HepG2 (cell line): ENCODE results near the gene DDAH2. TPM values are rescaled to one million over a fixed set of nuclear protein-coding genes. Genes with fewer than 3 reads are reported as not detected.

Source experiments
- AHR ChIP-seq: IDR thresholded peaks from 2 replicates; pipeline ENCODE4 v1.6.1; 2018; ENCODE audit warnings: missing genetic modification reagents, missing compliant biosample characterization
- CREB3 ChIP-seq: sonication (generic); formaldehyde crosslinking; IDR thresholded peaks from 2 replicates; pipeline ENCODE4 v1.5.0; 2020; ENCODE audit warnings: missing genetic modification reagents
- DBP ChIP-seq: sonication (generic); formaldehyde crosslinking; IDR thresholded peaks from 2 replicates; pipeline ENCODE4 v1.4.0; 2020; ENCODE audit warnings: missing genetic modification reagents; ENCODE audit errors: not compliant biosample characterization
- ELK4 ChIP-seq: sonication (generic); formaldehyde crosslinking; IDR thresholded peaks from 2 replicates; pipeline ENCODE4 v1.9.0; 2021; ENCODE audit warnings: missing genetic modification reagents, borderline replicate concordance
- FOXO1 ChIP-seq: sonication (generic); formaldehyde crosslinking; IDR thresholded peaks from 2 replicates; pipeline ENCODE4 v1.4.0; 2020; ENCODE audit warnings: missing genetic modification reagents
- MLX ChIP-seq: IDR thresholded peaks from 2 replicates; pipeline ENCODE4 v1.6.1; 2016
- PRMT3 ChIP-seq: sonication (generic); formaldehyde crosslinking; IDR thresholded peaks from 2 replicates; pipeline ENCODE4 v1.8.1; 2022; ENCODE audit warnings: low read depth, mild to moderate bottlenecking, moderate library complexity, missing genetic modification reagents, borderline replicate concordance
- SOX5 ChIP-seq: IDR thresholded peaks from 2 replicates; pipeline ENCODE4 v1.6.1; 2016; ENCODE audit warnings: borderline replicate concordance
- YEATS2 ChIP-seq: sonication (generic); formaldehyde crosslinking; IDR thresholded peaks from 2 replicates; pipeline ENCODE4 v1.4.0; 2020; ENCODE audit warnings: missing genetic modification reagents, borderline replicate concordance
- ZBTB38 ChIP-seq: sonication (generic); formaldehyde crosslinking; IDR thresholded peaks from 2 replicates; pipeline ENCODE4 v1.5.1; 2020; ENCODE audit warnings: mild to moderate bottlenecking, missing genetic modification reagents
- ZNF274 ChIP-seq: sonication (generic); formaldehyde crosslinking; IDR thresholded peaks from 2 replicates; pipeline ENCODE4 v1.5.1; 2020; ENCODE audit warnings: mild to moderate bottlenecking, missing genetic modification reagents
- ZNF282 ChIP-seq: fragments of 450-650 bp; IDR thresholded peaks from 2 replicates; pipeline ENCODE4 v1.6.1; 2018; ENCODE audit not compliant: partially characterized antibody
- ZNF34 ChIP-seq: sonication (generic); formaldehyde crosslinking; IDR thresholded peaks from 2 replicates; pipeline ENCODE4 v1.4.0; 2020; ENCODE audit warnings: mild to moderate bottlenecking, missing genetic modification reagents, borderline replicate concordance
- ZNF367 ChIP-seq: sonication (generic); formaldehyde crosslinking; IDR thresholded peaks from 2 replicates; pipeline ENCODE4 v1.4.0; 2020; ENCODE audit warnings: missing genetic modification reagents, borderline replicate concordance
- ZNF414 ChIP-seq: sonication (generic); formaldehyde crosslinking; IDR thresholded peaks from 2 replicates; pipeline ENCODE4 v1.5.0; 2020; ENCODE audit warnings: missing genetic modification reagents
- ZNF550 ChIP-seq: sonication (generic); formaldehyde crosslinking; IDR thresholded peaks from 2 replicates; pipeline ENCODE4 v1.4.0; 2020; ENCODE audit warnings: mild to moderate bottlenecking, missing genetic modification reagents, borderline replicate concordance
- ZNF609 ChIP-seq: sonication (generic); formaldehyde crosslinking; IDR thresholded peaks from 2 replicates; pipeline ENCODE4 v1.4.0; 2020; ENCODE audit warnings: mild to moderate bottlenecking, missing genetic modification reagents, borderline replicate concordance
- ZSCAN21 ChIP-seq: sonication (generic); formaldehyde crosslinking; IDR thresholded peaks from 2 replicates; pipeline ENCODE4 v1.8.0; 2022; ENCODE audit warnings: mild to moderate bottlenecking, missing genetic modification reagents, moderate library complexity, borderline replicate concordance
- ZSCAN30 ChIP-seq: sonication (generic); formaldehyde crosslinking; IDR thresholded peaks from 2 replicates; pipeline ENCODE4 v1.5.0; 2020; ENCODE audit warnings: mild to moderate bottlenecking, missing genetic modification reagents
- polyA plus RNA-seq, 8 experiments: library from polyadenylated mRNA; depleted of rRNA in 3 of 8; stranded (reverse) in 7 of 8; unstranded in 1 of 8; fragments of >200 nt; fragmentation: Illumina TruSeq in 4 of 8; extraction: Trizol in 4 of 8; gene quantifications; 2 replicates each; pipeline versions ENCODE4 v1.2.1 to v1.2.3, GENCODE V29; 2011 to 2016; ENCODE audit warnings: low read depth in 4 of 8, missing spikeins in 1 of 8, mixed read lengths in 1 of 8; ENCODE audit not compliant: insufficient read depth in 1 of 8
- total RNA-seq, 5 experiments: library from RNA; depleted of rRNA; stranded (reverse); fragments of >200 nt; fragmentation: Illumina TruSeq; extraction: Trizol; gene quantifications; 2 replicates each; pipeline ENCODE4 v1.2.3, GENCODE V29; 2016; ENCODE audit warnings: low read depth in 1 of 5

Gene DDAH2
- total and polyA plus RNA-seq, 2 of the 13 experiments (the other 11 are each of a cell fraction or from before 2014, with no cell fraction given), result 16.4 to 21.1 TPM

DNA sequence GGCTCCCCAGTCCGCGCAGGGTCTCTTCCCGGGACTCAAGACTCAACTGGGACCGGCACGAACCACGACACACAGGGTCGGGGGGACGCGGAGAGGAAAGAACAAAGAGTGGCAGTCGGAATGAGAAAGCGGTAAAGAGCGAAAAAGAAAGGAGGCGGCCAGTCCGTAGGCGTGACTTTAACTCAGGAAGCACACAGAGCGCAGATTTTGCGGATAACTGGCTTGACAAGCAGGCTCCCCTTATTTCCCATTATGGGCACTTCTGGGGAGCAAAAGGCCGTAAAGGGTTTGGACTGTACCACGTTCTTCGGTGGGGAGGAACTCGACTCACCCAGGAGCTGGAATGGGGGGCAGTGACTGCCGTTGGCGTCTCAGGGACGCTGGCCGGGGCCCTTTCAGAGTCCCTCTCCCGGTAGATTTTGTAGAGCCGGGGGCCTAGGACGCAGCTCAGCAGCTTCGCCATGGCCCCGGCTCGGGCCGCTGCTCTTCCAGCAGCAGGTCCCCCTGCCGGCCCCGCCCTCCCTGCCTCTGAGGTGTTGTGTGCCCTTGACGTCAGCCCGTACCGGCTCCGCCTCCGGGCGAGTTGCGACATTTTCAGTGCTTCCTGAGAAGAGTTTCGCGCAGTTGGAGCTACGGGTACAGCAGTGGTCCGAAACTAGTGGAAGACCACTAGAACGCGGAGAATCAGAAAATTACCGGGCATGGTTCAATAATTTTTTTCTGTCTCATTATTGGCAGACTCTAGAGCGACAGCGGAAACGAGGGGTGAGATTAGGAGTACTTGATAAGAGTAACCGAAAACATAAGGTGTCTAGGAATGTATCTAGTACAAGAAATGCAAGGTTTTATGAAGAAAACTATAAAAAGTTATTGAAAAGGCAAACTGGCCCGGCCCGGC is 26.0 kb downstream of the DDAH2 start, which contains the start of gene ABHD16A (continued):
- TF ChIP-seq FOXO1 (peak; percentile 56; the same call in 1 of the 2 replicates), ZSCAN30 (CRISPR knock-in tag) (peak; percentile 91), DBP (peak; percentile 41), ZNF274 (CRISPR knock-in tag) (no peak; the same call in 1 of the 2 replicates), ZBTB38 (peak; percentile 20; the same call in 1 of the 2 replicates), ELK4 (CRISPR knock-in tag) (no peak), AHR (peak; percentile 18; the same call in 1 of the 2 replicates), ZNF414 (CRISPR knock-in tag) (peak; percentile 66; the same call in 1 of the 2 replicates), ZSCAN21 (CRISPR knock-in tag) (peak; percentile 82), MLX (CRISPR knock-in tag) (no peak; the same call in 1 of the 2 replicates), ZNF34 (CRISPR knock-in tag) (no peak), ZNF609 (peak; percentile 45; the same call in 1 of the 2 replicates), PRMT3 (CRISPR knock-in tag) (no peak), SOX5 (CRISPR knock-in tag) (peak; percentile 73; the same call in 1 of the 2 replicates), ZNF550 (CRISPR knock-in tag) (no peak), YEATS2 (CRISPR knock-in tag) (peak; percentile 94), CREB3 (CRISPR knock-in tag) (peak; percentile 36; the same call in 1 of the 2 replicates), ZNF367 (CRISPR knock-in tag) (no peak), ZNF282 (no peak)
